HG03460 (cell line): ENCODE data around the gene CALD1.

Experiments
- ATAC-seq: cut with Tn5 transposase; IDR thresholded peaks from one replicate; pipeline ENCODE4 v1.9.1; 2021; ENCODE audit not compliant: unreplicated experiment

Gene CALD1

GRCh38 chr7:134856691-134857090 lies 77.3 kb downstream of the CALD1 start:
- no peak for ATAC-seq

DNA sequence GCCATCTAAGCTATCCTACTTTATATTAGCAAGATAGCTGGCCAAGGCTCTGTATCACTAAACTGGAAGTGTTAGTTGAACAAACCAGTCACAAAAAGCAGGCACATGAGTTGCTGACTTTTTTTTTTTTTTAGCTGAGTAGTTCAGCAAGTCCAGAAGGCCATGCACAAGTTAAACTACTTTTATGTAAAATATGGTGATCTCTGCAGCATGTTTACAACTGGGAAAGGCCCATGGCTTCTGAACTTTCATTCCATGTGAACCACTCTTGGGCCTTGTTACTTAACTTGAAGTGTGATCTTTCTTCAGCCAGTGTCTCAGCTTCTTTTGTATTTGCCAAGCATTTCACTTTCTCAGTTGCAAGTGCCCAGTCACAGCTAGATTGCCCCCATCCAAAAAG lies 78.5 kb downstream of the CALD1 start:
- no peak for ATAC-seq

- ATAC-seq: no peak
Measured at GRCh38 chr7:134859783-134860182, 80.3 kb downstream of the CALD1 start.

- peak; percentile 49 for ATAC-seq
Measured at GRCh38 chr7:134865001-134865845, 85.8 kb downstream of the CALD1 start.

- no peak for ATAC-seq
Measured at GRCh38 chr7:134866617-134867016, 87.2 kb downstream of the CALD1 start.

- no peak for ATAC-seq
Measured at GRCh38 chr7:134870156-134870555, 90.7 kb downstream of the CALD1 start.

DNA sequence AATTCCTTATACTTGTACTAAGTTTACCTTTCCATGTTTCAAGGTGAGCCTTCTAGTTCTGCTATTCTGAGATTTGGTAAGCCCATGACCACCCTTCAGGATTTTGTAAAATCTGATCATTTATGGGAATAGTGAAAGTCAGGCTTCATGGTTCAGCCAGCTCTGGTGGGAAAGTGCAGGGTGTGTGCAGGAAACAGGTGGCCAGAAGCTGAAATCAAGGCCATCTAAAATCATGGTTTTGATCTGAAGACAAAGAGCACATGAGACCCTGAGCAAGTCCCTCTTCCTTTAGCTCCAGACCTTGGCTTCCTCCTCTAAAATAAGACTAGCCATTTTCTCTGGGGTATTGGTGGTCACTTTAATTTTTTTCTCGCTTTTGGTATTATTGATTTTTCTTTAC lies 91.3 kb downstream of the CALD1 start:
- ATAC-seq: no peak

GRCh38 chr7:134873253-134873652 lies 93.8 kb downstream of the CALD1 start:
- ATAC-seq: no peak

GRCh38 chr7:134874407-134874806 lies 95.0 kb downstream of the CALD1 start:
- ATAC-seq: no peak

GRCh38 chr7:134875867-134876266 lies 96.4 kb downstream of the CALD1 start:
- ATAC-seq: no peak

- no peak for ATAC-seq
Measured at GRCh38 chr7:134878746-134879357, 99.4 kb downstream of the CALD1 start.

DNA sequence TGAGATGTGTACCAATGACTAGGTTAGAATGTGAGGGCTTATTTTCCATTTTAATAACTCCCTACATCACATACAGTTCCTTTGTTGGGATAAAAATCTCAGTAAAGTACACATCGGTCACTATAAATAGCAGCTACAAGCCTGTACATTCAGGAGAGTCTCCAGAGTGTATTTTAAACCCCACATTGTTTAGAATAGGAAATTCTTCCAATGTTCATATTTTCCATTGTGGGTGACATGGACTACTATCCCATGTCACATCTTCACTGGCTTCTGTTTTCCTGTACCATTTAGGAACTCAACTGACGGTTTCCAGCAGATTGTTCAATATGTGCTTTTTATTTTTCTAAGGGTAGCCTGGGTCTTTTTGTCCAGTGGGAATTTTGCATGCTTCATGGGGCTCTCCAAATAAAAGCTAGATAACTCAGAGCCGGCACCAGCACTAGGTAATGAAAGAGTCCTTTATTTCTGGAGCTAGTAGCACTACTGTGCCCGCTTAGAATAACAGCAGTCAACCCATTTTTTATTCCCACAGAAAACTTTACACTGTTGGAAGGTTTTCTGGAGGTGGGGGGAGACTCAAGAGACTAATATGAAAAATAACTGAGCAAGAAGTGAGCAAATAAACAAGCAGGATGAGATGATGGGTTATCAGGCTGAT lies 100.5 kb downstream of the CALD1 start:
- ATAC-seq: no peak

GRCh38 chr7:134882481-134882880 lies 103.0 kb downstream of the CALD1 start:
- ATAC-seq: no peak

DNA sequence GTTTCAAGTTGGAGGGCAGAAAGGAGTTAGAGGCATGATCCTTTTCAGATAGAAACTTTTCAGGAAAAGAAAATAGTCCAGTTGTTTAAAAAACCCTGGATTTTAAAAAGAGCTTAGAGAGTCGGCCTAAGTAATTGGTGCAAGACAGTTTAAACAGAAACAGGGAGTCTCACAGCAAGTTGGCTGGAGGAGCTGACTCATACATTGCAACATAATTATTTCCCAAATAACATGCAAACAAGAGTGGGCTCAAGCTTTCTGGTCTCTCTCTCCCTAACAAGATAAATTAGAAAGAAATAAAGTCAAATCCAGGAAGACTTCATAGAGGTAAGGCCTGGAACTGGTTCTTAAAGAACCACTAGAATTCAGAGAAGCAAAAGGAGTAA lies 106.5 kb downstream of the CALD1 start:
- ATAC-seq: no peak

GRCh38 chr7:134886353-134887057 lies 107.1 kb downstream of the CALD1 start:
- no peak for ATAC-seq

DNA sequence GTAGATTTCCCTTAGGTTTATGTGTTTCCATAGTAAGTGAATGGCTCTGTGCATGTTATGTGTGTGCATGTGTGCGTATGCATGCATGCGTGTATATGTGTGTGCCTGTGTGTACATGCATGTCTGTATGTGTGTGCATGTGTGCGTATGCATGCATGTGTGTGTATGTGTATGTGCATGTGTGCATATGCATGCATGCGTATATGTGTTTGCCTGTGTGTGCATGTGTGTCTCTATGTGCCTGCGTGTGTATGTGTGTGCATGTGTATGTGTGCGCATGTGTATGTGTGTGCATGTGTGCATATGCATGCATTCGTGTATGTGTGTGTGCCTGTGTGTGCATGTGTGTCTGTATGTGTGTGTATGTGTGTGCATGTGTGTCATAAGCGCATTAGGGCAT lies 108.1 kb downstream of the CALD1 start:
- no peak for ATAC-seq

DNA sequence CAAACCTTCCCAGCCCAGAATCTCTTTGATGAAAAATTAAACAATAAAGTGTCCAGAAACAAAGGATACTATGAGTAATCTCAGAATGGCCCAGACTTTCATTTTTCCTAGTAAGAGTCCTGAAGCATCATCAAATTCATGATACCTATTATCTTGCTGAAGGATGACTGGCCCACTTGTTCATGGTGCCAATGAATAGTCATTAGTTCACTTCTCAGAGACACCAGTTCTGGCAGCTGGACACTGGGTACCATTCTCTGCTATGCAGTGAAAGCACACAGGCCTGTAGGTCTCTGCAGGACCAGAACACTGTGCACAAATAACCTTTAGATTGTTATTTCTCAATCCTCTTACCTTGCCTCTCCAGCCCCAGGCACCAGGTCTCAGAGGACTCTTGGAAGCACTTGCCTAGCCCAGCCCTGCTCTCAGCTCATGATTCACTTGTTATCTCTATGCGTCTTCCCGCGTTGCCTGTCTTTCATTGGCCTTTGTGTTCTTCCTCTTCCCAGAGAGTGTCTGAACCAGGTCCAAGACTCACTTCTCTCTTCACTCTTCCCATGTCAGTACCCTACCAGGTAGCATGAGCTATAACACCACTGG lies 108.8 kb downstream of the CALD1 start:
- ATAC-seq: no peak

GRCh38 chr7:134890246-134891240 lies 111.1 kb downstream of the CALD1 start:
- no peak for ATAC-seq

GRCh38 chr7:134891262-134891695 lies 111.8 kb downstream of the CALD1 start:
- ATAC-seq: no peak
